ENCODE results near the gene PARN. TPM values are rescaled to one million over a fixed set of nuclear protein-coding genes. Genes with fewer than 3 reads are reported as not detected.

PARN gene
- total and polyA plus RNA-seq, 2 of the 8 experiments (the other 6 are each of a cell fraction or from before 2014, with no cell fraction given) = 24.5 to 44.6 TPM

- TF ChIP-seq TAF7 (optimal IDR thresholded peaks at IDR 0.05; ENCODE audit: borderline replicate concordance, low read depth, low read length) (no peak), PHF8 (conservative IDR thresholded peaks at IDR 0.05; ENCODE audit: low read depth, low read length) (no peak), KDM1A (IDR thresholded peaks at IDR 0.05; ENCODE audit: borderline replicate concordance, low read length) (no peak), JUND (IDR thresholded peaks at IDR 0.05; ENCODE audit: low read length) (no peak), RAD21 (IDR thresholded peaks at IDR 0.05 in 1 of 2, conservative IDR thresholded peaks at IDR 0.05 in 1 of 2; ENCODE audit: low read depth in 2 of 2, low read length in 2 of 2) (no peak)
Observed at GRCh38 chr16:14628806-14629611, 1.1 kb downstream of the PARN start (continued).
